HepG2 (cell line): ENCODE measurements around the gene TOM1L2. TPM values are rescaled to one million over a fixed set of nuclear protein-coding genes. Genes with fewer than 3 reads are reported as not detected.

Source experiments
- AGO2 ChIP-seq: fragments of 200-400 bp; formaldehyde crosslinking; optimal IDR thresholded peaks from 2 replicates; pipeline ENCODE3; 2017; ENCODE audit warnings: mild to moderate bottlenecking, low read depth, low read length, moderate library complexity
- PLRG1 ChIP-seq: fragments of 450-650 bp; conservative IDR thresholded peaks from 2 replicates; pipeline ENCODE4 v1.6.1; 2016
- SP5 ChIP-seq: IDR thresholded peaks from 2 replicates; pipeline ENCODE4 v1.6.1; 2016; ENCODE audit warnings: low read depth, borderline replicate concordance
- ZBTB40 ChIP-seq, 2 experiments: fragments of 450-650 bp in 1 of 2; sonication (generic) in 1 of 2; formaldehyde crosslinking in 1 of 2; IDR thresholded peaks; 2 replicates each; pipeline versions ENCODE4 v1.6.1 to v1.8.0; 2016 to 2022; ENCODE audit warnings: antibody characterized with exemption in 1 of 2, mild to moderate bottlenecking in 1 of 2, missing genetic modification reagents in 1 of 2
- ZNF800 ChIP-seq: sonication (generic); formaldehyde crosslinking; IDR thresholded peaks from 2 replicates; pipeline ENCODE4 v1.4.0; 2020; ENCODE audit warnings: missing genetic modification reagents
- polyA plus RNA-seq, 8 experiments: library from polyadenylated mRNA; depleted of rRNA in 3 of 8; stranded (reverse) in 7 of 8; unstranded in 1 of 8; fragments of >200 nt; fragmentation: Illumina TruSeq in 4 of 8; extraction: Trizol in 4 of 8; gene quantifications; 2 replicates each; pipeline versions ENCODE4 v1.2.1 to v1.2.3, GENCODE V29; 2011 to 2016; ENCODE audit warnings: low read depth in 4 of 8, missing spikeins in 1 of 8, mixed read lengths in 1 of 8; ENCODE audit not compliant: insufficient read depth in 1 of 8
- total RNA-seq, 5 experiments: library from RNA; depleted of rRNA; stranded (reverse); fragments of >200 nt; fragmentation: Illumina TruSeq; extraction: Trizol; gene quantifications; 2 replicates each; pipeline ENCODE4 v1.2.3, GENCODE V29; 2016; ENCODE audit warnings: low read depth in 1 of 5

The TOM1L2 gene
- total and polyA plus RNA-seq, 2 of the 13 experiments (the other 11 are each of a cell fraction or from before 2014, with no cell fraction given), result 4.7 to 7.4 TPM

DNA sequence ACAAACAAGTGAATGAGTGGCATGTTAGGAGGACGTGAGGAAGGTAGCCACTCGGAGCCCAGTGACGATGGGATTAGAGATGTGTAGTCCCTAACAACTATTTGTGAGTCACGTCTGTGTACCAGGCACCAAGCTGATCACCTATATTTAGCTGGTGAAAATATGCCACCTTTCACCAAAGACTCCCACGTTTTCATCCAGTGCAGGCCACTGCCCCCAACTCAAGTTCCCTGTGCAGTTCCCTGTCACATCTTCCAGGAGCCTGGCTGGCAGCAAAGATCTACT, 67.2 kb downstream of the TOM1L2 start (continued):
- no peak for TF ChIP-seq ZBTB40 (IDR thresholded peaks at IDR 0.05)
- no peak for TF ChIP-seq ZBTB40 (CRISPR knock-in tag; IDR thresholded peaks at IDR 0.05)
- TF ChIP-seq PLRG1, result no peak
- TF ChIP-seq SP5 (CRISPR knock-in tag), result no peak
- no peak for TF ChIP-seq AGO2
- TF ChIP-seq ZNF800 (CRISPR knock-in tag), result no peak
